SK-N-SH treated with all-trans-retinoic acid at 6 μM for 48 hours (cell line): Measurements from ENCODE around the gene KIFC3.

ENCODE experiments used
- ARNTL ChIP-seq: fragments of 450-650 bp; formaldehyde crosslinking; IDR thresholded peaks from 2 replicates; pipeline ENCODE4 v1.5.0; 2020; ENCODE audit warnings: low read depth, mild to moderate bottlenecking, moderate library complexity, borderline replicate concordance
- CREB5 ChIP-seq: fragments of 250-450 bp; sonication (Bioruptor Pico); IDR thresholded peaks from 2 replicates; pipeline ENCODE4 v1.5.1; 2020; ENCODE audit warnings: low read depth, mild to moderate bottlenecking, moderate library complexity
- CSDC2 ChIP-seq: fragments of 250-450 bp; sonication (Bioruptor Pico); IDR thresholded peaks from 2 replicates; pipeline ENCODE4 v1.5.0; 2020; ENCODE audit warnings: mild to moderate bottlenecking, moderate library complexity
- CSRNP3 ChIP-seq: fragments of 250-450 bp; sonication (Bioruptor Pico); IDR thresholded peaks from 2 replicates; pipeline ENCODE4 v1.5.1; 2021; ENCODE audit warnings: mild to moderate bottlenecking, moderate library complexity
- ESRRG ChIP-seq: fragments of 250-450 bp; sonication (Bioruptor Pico); IDR thresholded peaks from 2 replicates; pipeline ENCODE4 v1.6.1; 2021; ENCODE audit warnings: mild to moderate bottlenecking
- GLIS3 ChIP-seq: fragments of 250-450 bp; sonication (Bioruptor Pico); IDR thresholded peaks from 2 replicates; pipeline ENCODE4 v1.5.0; 2020; ENCODE audit warnings: mild to moderate bottlenecking, moderate library complexity
- PATZ1 ChIP-seq: fragments of 250-450 bp; sonication (Bioruptor Pico); IDR thresholded peaks from 2 replicates; pipeline ENCODE4 v1.8.0; 2020; ENCODE audit warnings: mild to moderate bottlenecking, moderate library complexity, borderline replicate concordance
- PPARA ChIP-seq: fragments of 250-450 bp; sonication (Bioruptor Pico); IDR thresholded peaks from 2 replicates; pipeline ENCODE4 v1.5.0; 2020; ENCODE audit warnings: mild to moderate bottlenecking, borderline replicate concordance
- SNAI2 ChIP-seq: fragments of 250-450 bp; sonication (Bioruptor Pico); IDR thresholded peaks from 2 replicates; pipeline ENCODE4 v1.5.0; 2020; ENCODE audit warnings: mild to moderate bottlenecking, moderate library complexity
- TOX ChIP-seq: fragments of 250-450 bp; sonication (Bioruptor Pico); IDR thresholded peaks from 2 replicates; pipeline ENCODE4 v1.8.0; 2021; ENCODE audit warnings: mild to moderate bottlenecking, moderate library complexity, borderline replicate concordance
- ZFP3 ChIP-seq: fragments of 250-450 bp; sonication (Bioruptor Pico); IDR thresholded peaks from 2 replicates; pipeline ENCODE4 v1.5.0; 2020; ENCODE audit warnings: mild to moderate bottlenecking, moderate library complexity
- ZFP30 ChIP-seq: fragments of 450-650 bp; formaldehyde crosslinking; IDR thresholded peaks from 2 replicates; pipeline ENCODE4 v1.5.0; 2022; ENCODE audit warnings: mild to moderate bottlenecking, moderate library complexity
- ZNF565 ChIP-seq: fragments of 450-650 bp; formaldehyde crosslinking; conservative IDR thresholded peaks from 2 replicates; pipeline ENCODE4 v1.5.0; 2020; ENCODE audit warnings: low read depth, mild to moderate bottlenecking, moderate library complexity

- TF ChIP-seq CSDC2 (CRISPR knock-in tag): no peak
- TF ChIP-seq PPARA: no peak
- TF ChIP-seq PATZ1 (CRISPR knock-in tag): no peak
- TF ChIP-seq SNAI2 (CRISPR knock-in tag): no peak
- TF ChIP-seq ARNTL (CRISPR knock-in tag): no peak
- TF ChIP-seq ZNF565 (CRISPR knock-in tag): no peak
- no peak for TF ChIP-seq ESRRG (CRISPR knock-in tag)
- no peak for TF ChIP-seq TOX (CRISPR knock-in tag)
- no peak for TF ChIP-seq CREB5 (CRISPR knock-in tag)
- no peak for TF ChIP-seq GLIS3 (CRISPR knock-in tag)
- no peak for TF ChIP-seq ZFP3
- no peak for TF ChIP-seq ZFP30 (CRISPR knock-in tag)
- TF ChIP-seq CSRNP3: no peak
Observed at GRCh38 chr16:57785924-57786323, 16.4 kb downstream of the KIFC3 start.
